RWPE2 (cell line): ENCODE measurements around the gene FAM20C.
A peak's percentile ranks its signal among the peaks of the same experiment; 100 is the strongest.

ENCODE experiments used
- ATAC-seq: fragments of 200-7000 bp; cut with Tn5 transposase; 3 replicates; pipeline ENCODE4 v1.9.1; 2021; ENCODE audit warnings: low read depth
- DNase-seq: peaks from one replicate; pipeline ENCODE4 v3.0.0-alpha.2; 2020; ENCODE audit warnings: low spot score
- H3K27ac ChIP-seq: fragments of 450-650 bp; 2 replicates; pipeline ENCODE4 v1.5.1; 2017; ENCODE audit warnings: mild to moderate bottlenecking; ENCODE audit not compliant: poor library complexity, severe bottlenecking
- H3K27me3 ChIP-seq: fragments of 250-450 bp; sonication (Bioruptor Pico); 2 replicates; pipeline ENCODE4 v1.5.1; 2021; ENCODE audit warnings: mild to moderate bottlenecking, moderate library complexity; ENCODE audit not compliant: insufficient read depth, poor library complexity, severe bottlenecking
- H3K36me3 ChIP-seq: fragments of 250-450 bp; sonication (Bioruptor Pico); 2 replicates; pipeline ENCODE4 v1.5.1; 2020; ENCODE audit warnings: low read depth, mild to moderate bottlenecking, moderate library complexity
- H3K4me1 ChIP-seq: fragments of 250-450 bp; sonication (Bioruptor Pico); 2 replicates; pipeline ENCODE4 v1.5.1; 2021; ENCODE audit warnings: mild to moderate bottlenecking, moderate library complexity; ENCODE audit not compliant: insufficient read depth, poor library complexity, severe bottlenecking
- H3K4me3 ChIP-seq: fragments of 250-450 bp; sonication (Bioruptor Pico); 2 replicates; pipeline ENCODE4 v1.5.1; 2021; ENCODE audit warnings: mild to moderate bottlenecking, moderate library complexity; ENCODE audit not compliant: severe bottlenecking
- H3K9me3 ChIP-seq: fragments of 250-450 bp; sonication (Bioruptor Pico); 2 replicates; pipeline ENCODE4 v1.5.1; 2021; ENCODE audit warnings: mild to moderate bottlenecking, moderate library complexity; ENCODE audit not compliant: severe bottlenecking
- CTCF ChIP-seq: fragments of 450-650 bp; IDR thresholded peaks from one replicate; pipeline ENCODE4 v1.5.1; 2017; ENCODE audit warnings: mild to moderate bottlenecking, moderate library complexity; ENCODE audit not compliant: poor library complexity, severe bottlenecking

The FAM20C gene

DNA sequence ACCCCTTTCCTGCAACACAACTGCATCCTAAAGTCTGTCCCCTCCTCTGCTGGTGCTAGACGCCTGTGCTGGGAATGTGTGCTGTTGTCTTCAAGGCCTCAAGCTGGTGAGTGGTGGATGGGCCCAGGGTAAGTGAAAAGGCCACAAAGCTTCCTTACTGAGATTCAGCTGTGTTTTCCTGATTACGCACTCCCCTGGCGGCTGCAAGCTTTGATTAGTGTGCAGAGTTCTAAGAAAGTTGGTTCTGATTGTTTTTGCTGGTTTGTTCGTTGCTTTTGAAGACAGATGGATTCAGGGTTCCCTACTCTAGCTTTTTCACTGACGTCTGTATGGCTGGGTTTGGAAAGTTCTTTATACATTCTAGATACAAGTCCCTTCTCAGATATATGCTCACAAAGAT, 85.7 kb downstream of the FAM20C start:
- Histone ChIP-seq H3K4me3 (no peak overlapping the region), H3K36me3 (no peaks in the 10 kb centered on the region), H3K4me1 (no peaks in the 10 kb centered on the region), H3K9me3 (no peaks in the 10 kb centered on the region), H3K27ac (no peak overlapping the region), H3K27me3 (no peaks in the 10 kb centered on the region)
- DNase-seq (peak; percentile 30), ATAC-seq (no peak)
- no peak for TF ChIP-seq CTCF

GRCh38 chr7:279821-280220, 87.5 kb downstream of the FAM20C start:
- H3K4me1 ChIP-seq, result no peaks in the 10 kb centered on the region
- H3K9me3 ChIP-seq, result no peaks in the 10 kb centered on the region
- no peak for ATAC-seq
- no peak for TF ChIP-seq CTCF
- H3K27me3 ChIP-seq, result peaks cover 7% of the 10 kb centered on the region
- peak; percentile 42 for DNase-seq
- no peaks in the 10 kb centered on the region for H3K36me3 ChIP-seq
- no peak overlapping the region for H3K4me3 ChIP-seq
- H3K27ac ChIP-seq, result no peak overlapping the region

GRCh38 chr7:280461-280860, 88.1 kb downstream of the FAM20C start:
- peaks cover 13% of the 10 kb centered on the region for H3K27me3 ChIP-seq
- no peaks in the 10 kb centered on the region for H3K4me1 ChIP-seq
- TF ChIP-seq CTCF, result no peak
- no peak for ATAC-seq
- no peaks in the 10 kb centered on the region for H3K36me3 ChIP-seq
- no peak overlapping the region for H3K27ac ChIP-seq
- H3K4me3 ChIP-seq, result no peak overlapping the region
- DNase-seq, result peak; percentile 28
- no peaks in the 10 kb centered on the region for H3K9me3 ChIP-seq

GRCh38 chr7:281637-282036, 89.3 kb downstream of the FAM20C start:
- Histone ChIP-seq H3K4me1 (no peaks in the 10 kb centered on the region), H3K36me3 (no peaks in the 10 kb centered on the region), H3K9me3 (no peaks in the 10 kb centered on the region), H3K27ac (no peak overlapping the region), H3K27me3 (peaks cover 25% of the 10 kb centered on the region), H3K4me3 (no peak overlapping the region)
- DNase-seq (no peak), ATAC-seq (no peak)
- no peak for TF ChIP-seq CTCF

GRCh38 chr7:282621-283020, 90.2 kb downstream of the FAM20C start:
- DNase-seq (peak; percentile 6), ATAC-seq (no peak)
- TF ChIP-seq CTCF, result no peak
- Histone ChIP-seq H3K4me1 (no peaks in the 10 kb centered on the region), H3K27me3 (peaks cover 32% of the 10 kb centered on the region), H3K27ac (no peak overlapping the region), H3K9me3 (no peaks in the 10 kb centered on the region), H3K4me3 (no peak overlapping the region), H3K36me3 (no peaks in the 10 kb centered on the region)
